ENCODE results near the gene ZNF335. TPM values are rescaled to one million over a fixed set of nuclear protein-coding genes. Genes with fewer than 3 reads are reported as not detected.

Gene ZNF335
- total and polyA plus RNA-seq, 11 donors = 5.6 to 14.9 (median 7.5) TPM

DNA sequence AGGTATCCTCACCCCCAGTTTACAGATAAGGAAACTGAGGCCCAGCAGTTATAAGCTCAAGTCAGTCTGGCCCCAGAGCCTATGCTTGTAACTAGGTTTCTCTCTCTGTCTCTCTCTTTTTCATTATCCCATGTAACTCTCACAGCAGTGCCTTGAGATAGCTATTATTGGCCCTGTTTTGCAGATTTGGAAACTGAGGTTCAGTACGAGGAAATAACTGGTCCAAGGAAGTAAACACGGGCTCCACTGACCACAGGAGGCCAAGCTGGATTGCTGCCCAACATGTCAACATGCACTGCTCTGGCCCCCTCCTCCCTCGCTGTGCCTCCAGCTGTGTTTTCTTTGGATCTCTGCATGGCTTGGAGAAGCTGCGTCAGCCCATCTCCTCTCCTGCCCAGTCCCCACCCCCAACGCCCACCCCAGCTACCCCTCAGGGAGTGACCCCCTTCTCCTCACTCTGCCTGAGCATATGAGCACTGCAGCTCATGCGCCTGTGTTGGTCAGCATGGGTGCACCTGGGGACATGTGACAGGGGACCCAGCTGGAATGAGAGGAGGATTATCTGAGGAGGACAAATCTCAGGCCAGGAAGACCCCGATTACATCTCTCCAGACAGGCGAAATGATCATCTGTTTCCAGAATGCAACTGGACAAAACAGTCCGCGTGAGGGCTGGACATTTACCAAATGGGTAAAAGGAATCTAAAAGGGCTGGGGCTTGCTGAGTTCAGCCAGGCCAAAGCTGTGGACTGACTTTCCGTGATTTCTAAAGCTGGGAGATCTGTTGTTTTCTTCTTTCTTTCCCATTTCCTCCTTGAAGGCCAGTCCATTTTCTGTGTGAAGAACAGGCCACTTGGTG lies 52.2 kb downstream of the ZNF335 start:
- ATAC-seq (peak; percentile 68 to 74 (median 69)), DNase-seq (peak; percentile 81 to 93 (median 86))
- Histone ChIP-seq H3K36me3 (no peaks in the 10 kb centered on the region), H3K4me1 (peaks cover 3 to 85% (median 37%) of the 10 kb centered on the region in 12 donors), H3K27ac (peak overlapping the region; percentile 57 to 92 (median 76)), H3K27me3 (no peaks in the 10 kb centered on the region), H3K9me3 (no peaks in the 10 kb centered on the region), H3K4me3 (peak overlapping the region in 2 of 12 donors; percentile 18 to 19)
- intact Hi-C loops (cut with DNase I) = no loop called here
- WGBS, 4 donors = 41 to 57% (median 52%) methylated on average over 11 of the region's 11 CpGs
- TF ChIP-seq, protein P1, sequence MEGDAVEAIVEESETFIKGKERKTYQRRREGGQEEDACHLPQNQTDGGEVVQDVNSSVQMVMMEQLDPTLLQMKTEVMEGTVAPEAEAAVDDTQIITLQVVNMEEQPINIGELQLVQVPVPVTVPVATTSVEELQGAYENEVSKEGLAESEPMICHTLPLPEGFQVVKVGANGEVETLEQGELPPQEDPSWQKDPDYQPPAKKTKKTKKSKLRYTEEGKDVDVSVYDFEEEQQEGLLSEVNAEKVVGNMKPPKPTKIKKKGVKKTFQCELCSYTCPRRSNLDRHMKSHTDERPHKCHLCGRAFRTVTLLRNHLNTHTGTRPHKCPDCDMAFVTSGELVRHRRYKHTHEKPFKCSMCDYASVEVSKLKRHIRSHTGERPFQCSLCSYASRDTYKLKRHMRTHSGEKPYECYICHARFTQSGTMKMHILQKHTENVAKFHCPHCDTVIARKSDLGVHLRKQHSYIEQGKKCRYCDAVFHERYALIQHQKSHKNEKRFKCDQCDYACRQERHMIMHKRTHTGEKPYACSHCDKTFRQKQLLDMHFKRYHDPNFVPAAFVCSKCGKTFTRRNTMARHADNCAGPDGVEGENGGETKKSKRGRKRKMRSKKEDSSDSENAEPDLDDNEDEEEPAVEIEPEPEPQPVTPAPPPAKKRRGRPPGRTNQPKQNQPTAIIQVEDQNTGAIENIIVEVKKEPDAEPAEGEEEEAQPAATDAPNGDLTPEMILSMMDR (IDR thresholded peaks at IDR 0.05) = no peak
- no peak for TF ChIP-seq POLR2A (IDR thresholded peaks at IDR 0.05)

DNA sequence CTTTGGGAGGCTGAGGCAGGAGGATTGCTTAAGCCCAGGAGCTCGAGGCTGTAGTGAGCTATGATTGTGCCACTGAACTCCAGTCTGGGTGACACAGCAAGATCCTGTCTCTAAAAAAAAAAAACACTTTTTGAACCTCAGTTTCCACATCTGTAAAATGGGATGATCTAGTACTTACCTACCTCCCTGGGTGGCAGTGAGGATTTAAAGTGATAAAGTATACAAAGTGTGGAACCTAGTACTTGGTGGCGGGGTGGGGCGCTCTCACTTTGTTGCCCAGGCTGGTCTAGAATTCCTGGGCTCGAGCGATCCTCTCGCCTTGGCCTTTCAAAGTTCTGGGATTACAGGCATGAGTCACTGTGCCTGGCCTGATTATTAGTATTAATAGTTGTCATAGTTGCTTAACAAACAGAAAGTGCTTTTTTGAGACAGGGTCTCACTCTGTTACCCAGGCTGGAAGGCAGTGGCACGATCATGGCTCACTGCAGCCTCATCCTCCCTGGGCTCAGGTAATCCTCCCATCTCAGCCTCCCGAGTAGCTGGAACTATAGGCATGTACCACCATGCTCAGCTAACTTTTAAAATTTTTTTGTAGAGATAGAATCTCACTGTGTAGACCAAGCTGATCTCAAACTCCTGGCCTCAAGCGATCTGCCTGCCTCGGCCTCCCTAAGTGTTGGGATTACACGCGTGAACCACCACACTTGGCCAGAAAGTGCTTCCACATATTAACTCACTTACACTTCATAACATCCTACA lies 53.0 kb downstream of the ZNF335 start:
- peak overlapping the region; percentile 31 to 92 (median 76) for H3K27ac ChIP-seq
- H3K4me1 ChIP-seq = peaks cover 0 to 85% (median 30%) of the 10 kb centered on the region in 12 donors
- H3K4me3 ChIP-seq = no peak overlapping the region
- DNase-seq = no peak
- 84 to 90% (median 87%) methylated on average over 12 of the region's 12 CpGs for WGBS, 4 donors
- no peak for TF ChIP-seq POLR2A (IDR thresholded peaks at IDR 0.05)
- TF ChIP-seq, protein P1 (IDR thresholded peaks at IDR 0.05) = no peak
- intact Hi-C loops (cut with DNase I) = no loop called here
- H3K27me3 ChIP-seq = no peaks in the 10 kb centered on the region
- H3K9me3 ChIP-seq = no peaks in the 10 kb centered on the region
- ATAC-seq = peak in 1 of 4 donors; percentile 28
- no peaks in the 10 kb centered on the region for H3K36me3 ChIP-seq

DNA sequence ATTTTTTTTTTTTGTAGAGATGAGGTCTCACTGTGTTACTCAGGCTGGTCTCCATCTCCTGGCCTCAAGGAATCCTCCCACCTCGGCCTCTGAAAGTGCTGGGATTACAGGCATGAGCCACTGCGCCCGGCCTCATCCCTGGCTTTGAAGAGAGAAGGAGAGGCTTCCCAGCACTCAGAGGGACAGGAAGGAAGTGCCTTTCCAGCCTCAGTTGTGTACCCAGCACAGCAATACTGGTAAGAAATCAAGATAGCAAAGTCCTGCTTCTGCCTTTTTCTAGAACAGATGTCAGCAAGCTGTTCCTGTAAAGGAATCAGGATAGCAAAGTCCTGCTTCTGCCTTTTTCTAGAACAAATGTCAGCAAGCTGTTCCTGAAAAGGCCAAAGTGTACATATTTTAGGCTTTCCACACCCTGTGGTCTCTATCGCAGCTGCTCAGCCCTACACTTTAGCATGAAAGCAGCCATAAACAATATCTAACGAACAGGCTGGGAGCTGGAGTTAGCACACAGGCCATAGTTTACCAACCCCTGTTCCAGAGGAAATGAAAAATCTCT lies 53.7 kb downstream of the ZNF335 start:
- H3K9me3 ChIP-seq = no peaks in the 10 kb centered on the region
- DNase-seq = no peak
- no peaks in the 10 kb centered on the region for H3K27me3 ChIP-seq
- peaks cover 0 to 85% (median 28%) of the 10 kb centered on the region in 12 donors for H3K4me1 ChIP-seq
- H3K27ac ChIP-seq = peak overlapping the region; percentile 31 to 92 (median 76)
- TF ChIP-seq, protein P1 (IDR thresholded peaks at IDR 0.05) = no peak
- TF ChIP-seq POLR2A (IDR thresholded peaks at IDR 0.05) = no peak
- H3K36me3 ChIP-seq = no peaks in the 10 kb centered on the region
- ATAC-seq = peak; percentile 39 to 74 (median 49)
- WGBS, 4 donors = 55 to 65% (median 64%) methylated on average over 5 of the region's 5 CpGs
- H3K4me3 ChIP-seq = no peak overlapping the region
- intact Hi-C loops (cut with DNase I) = no loop called here

DNA sequence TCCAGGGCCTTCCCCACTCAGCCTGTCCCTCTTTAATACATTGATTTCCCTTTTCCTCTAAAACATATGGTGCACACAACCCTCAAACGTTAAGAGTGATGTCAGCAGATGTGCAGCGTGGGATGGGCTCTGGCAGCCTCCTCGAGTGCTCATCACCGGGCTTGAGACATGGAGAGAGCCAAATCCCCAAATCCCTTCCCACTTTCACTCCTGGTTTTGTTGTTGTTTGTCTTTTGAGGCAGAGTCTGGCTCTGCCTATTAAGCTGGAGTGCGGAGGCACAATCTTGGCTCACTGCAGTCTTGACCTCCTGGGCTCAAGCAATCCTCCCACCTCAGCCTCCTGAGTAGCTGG lies 54.2 kb downstream of the ZNF335 start:
- Histone ChIP-seq H3K9me3 (no peaks in the 10 kb centered on the region), H3K27me3 (no peaks in the 10 kb centered on the region), H3K36me3 (no peaks in the 10 kb centered on the region), H3K4me3 (no peak overlapping the region), H3K27ac (peak overlapping the region; percentile 31 to 92 (median 70)), H3K4me1 (peaks cover 0 to 86% (median 30%) of the 10 kb centered on the region in 12 donors)
- TF ChIP-seq, protein P1 (IDR thresholded peaks at IDR 0.05) = no peak
- TF ChIP-seq POLR2A (IDR thresholded peaks at IDR 0.05) = no peak
- WGBS, 4 donors = 55 to 70% (median 63%) methylated on average over 5 of the region's 5 CpGs
- intact Hi-C loops (cut with DNase I) = no loop called here
- ATAC-seq (peak in 3 of 4 donors; percentile 42 to 56 (median 55)), DNase-seq (peak in 4 of 5 donors; percentile 56 to 69 (median 64))
